ENCODE measurements around the gene CCDC88B.

CCDC88B gene

GRCh38 chr11:64352099-64352994 lies 12.3 kb downstream of the CCDC88B start:
- Histone ChIP-seq H3K27ac (peak overlapping the region in 7 of 11 experiments; percentile 12 to 66 (median 36); a peak in 11 of 22 replicates), H3K9me3 (replicated peaks in 1 of 11) (no peaks in the 10 kb centered on the region), H3K36me3 (no peaks in the 10 kb centered on the region), H3K4me1 (peaks cover 52 to 99% (median 92%) of the 10 kb centered on the region in 10 experiments), H3K4me2 (peak overlapping the region; percentile 52 to 99 (median 92)), H4K20me1 (peaks cover 0 to 27% (median 15%) of the 10 kb centered on the region in 11 experiments; a peak in 11 of 22 replicates), H3K9ac (peak overlapping the region in 8 of 11 experiments; percentile 28 to 66 (median 54); a peak in 14 of 22 replicates), H3K4me3 (peak overlapping the region in 5 of 10 experiments; percentile 5 to 44 (median 19); a peak in 8 of 20 replicates), H3K27me3 (peaks cover 0 to 45% (median 0%) of the 10 kb centered on the region in 11 experiments; a peak in 7 of 22 replicates)
- TF ChIP-seq Cebpa-rat (IDR thresholded peaks at IDR 0.05) = no peak

- H3K4me3 ChIP-seq = peak overlapping the region in 1 of 10 experiments; percentile 44; a peak in 1 of 20 replicates
- no peaks in the 10 kb centered on the region for H3K9me3 ChIP-seq (replicated peaks in 1 of 11)
- peaks cover 0 to 45% (median 0%) of the 10 kb centered on the region in 11 experiments; a peak in 7 of 22 replicates for H3K27me3 ChIP-seq
- H3K36me3 ChIP-seq = no peaks in the 10 kb centered on the region
- peak overlapping the region; percentile 52 to 99 (median 92) for H3K4me2 ChIP-seq
- H4K20me1 ChIP-seq = peaks cover 0 to 27% (median 15%) of the 10 kb centered on the region in 11 experiments; a peak in 11 of 22 replicates
- no peak for TF ChIP-seq Cebpa-rat (IDR thresholded peaks at IDR 0.05)
- H3K9ac ChIP-seq = peak overlapping the region in 7 of 11 experiments; percentile 28 to 66 (median 56); a peak in 7 of 22 replicates
- peak overlapping the region in 1 of 11 experiments; percentile 66; a peak in 3 of 22 replicates for H3K27ac ChIP-seq
- peaks cover 60 to 99% (median 96%) of the 10 kb centered on the region in 10 experiments for H3K4me1 ChIP-seq
Observed at GRCh38 chr11:64352995-64353714, 13.2 kb downstream of the CCDC88B start.

- Histone ChIP-seq H3K4me2 (peak overlapping the region in 9 of 11 experiments; percentile 79 to 99 (median 94); a peak in 19 of 22 replicates), H4K20me1 (peaks cover 0 to 31% (median 15%) of the 10 kb centered on the region in 11 experiments; a peak in 11 of 22 replicates), H3K27ac (no peak overlapping the region), H3K36me3 (no peaks in the 10 kb centered on the region), H3K27me3 (peaks cover 0 to 45% (median 0%) of the 10 kb centered on the region in 11 experiments; a peak in 7 of 22 replicates), H3K9ac (peak overlapping the region in 3 of 11 experiments; percentile 14 to 61 (median 56); a peak in 5 of 22 replicates), H3K4me3 (no peak overlapping the region), H3K4me1 (peaks cover 66 to 99% (median 96%) of the 10 kb centered on the region in 10 experiments), H3K9me3 (replicated peaks in 1 of 11) (no peaks in the 10 kb centered on the region)
- TF ChIP-seq Cebpa-rat (IDR thresholded peaks at IDR 0.05) = no peak
Observed at GRCh38 chr11:64353715-64354506, 13.9 kb downstream of the CCDC88B start.

GRCh38 chr11:64355078-64355940 lies 15.3 kb downstream of the CCDC88B start:
- peaks cover 76 to 99% (median 96%) of the 10 kb centered on the region in 10 experiments for H3K4me1 ChIP-seq
- H3K9me3 ChIP-seq (replicated peaks in 1 of 11) = no peaks in the 10 kb centered on the region
- H3K4me3 ChIP-seq = peak overlapping the region in 5 of 10 experiments; percentile 6 to 45 (median 28); a peak in 7 of 20 replicates
- TF ChIP-seq Cebpa-rat (IDR thresholded peaks at IDR 0.05) = no peak
- H3K27ac ChIP-seq = peak overlapping the region in 9 of 11 experiments; percentile 43 to 65 (median 57); a peak in 17 of 22 replicates
- peaks cover 0 to 41% (median 21%) of the 10 kb centered on the region in 11 experiments; a peak in 14 of 22 replicates for H4K20me1 ChIP-seq
- peaks cover 0 to 36% (median 0%) of the 10 kb centered on the region in 11 experiments; a peak in 7 of 22 replicates for H3K27me3 ChIP-seq
- no peaks in the 10 kb centered on the region for H3K36me3 ChIP-seq
- H3K4me2 ChIP-seq = peak overlapping the region; percentile 58 to 90 (median 80)
- H3K9ac ChIP-seq = peak overlapping the region; percentile 1 to 70 (median 44); a peak in 15 of 22 replicates

- Histone ChIP-seq H3K4me1 (peaks cover 72 to 98% (median 92%) of the 10 kb centered on the region in 10 experiments), H3K4me3 (no peak overlapping the region), H3K36me3 (peaks cover 6 to 11% (median 10%) of the 10 kb centered on the region in 11 experiments; a peak in 21 of 22 replicates), H3K4me2 (peak overlapping the region; percentile 93 to 100 (median 99)), H3K9me3 (replicated peaks in 1 of 11) (no peaks in the 10 kb centered on the region), H3K9ac (peak overlapping the region in 6 of 11 experiments; percentile 15 to 85 (median 84); a peak in 9 of 22 replicates), H3K27ac (peak overlapping the region in 8 of 11 experiments; percentile 2 to 44 (median 20); a peak in 7 of 22 replicates), H3K27me3 (peaks cover 0 to 22% (median 0%) of the 10 kb centered on the region in 11 experiments; a peak in 7 of 22 replicates), H4K20me1 (peaks cover 0 to 40% (median 16%) of the 10 kb centered on the region in 11 experiments; a peak in 14 of 22 replicates)
- TF ChIP-seq Cebpa-rat (IDR thresholded peaks at IDR 0.05) = no peak
Observed at GRCh38 chr11:64356498-64357411, 16.8 kb downstream of the CCDC88B start.

GRCh38 chr11:64357446-64357845 lies 17.4 kb downstream of the CCDC88B start:
- H3K27me3 ChIP-seq = peaks cover 0 to 15% (median 0%) of the 10 kb centered on the region in 11 experiments; a peak in 6 of 22 replicates
- no peak for TF ChIP-seq Cebpa-rat (IDR thresholded peaks at IDR 0.05)
- peak overlapping the region in 2 of 10 experiments; percentile 8 to 84; a peak in 1 of 20 replicates for H3K4me3 ChIP-seq
- peaks cover 0 to 36% (median 15%) of the 10 kb centered on the region in 11 experiments; a peak in 12 of 22 replicates for H4K20me1 ChIP-seq
- H3K4me1 ChIP-seq = peaks cover 65 to 95% (median 85%) of the 10 kb centered on the region in 10 experiments
- H3K4me2 ChIP-seq = peak overlapping the region; percentile 93 to 100 (median 99)
- peak overlapping the region in 6 of 11 experiments; percentile 2 to 44 (median 12); a peak in 6 of 22 replicates for H3K27ac ChIP-seq
- H3K9ac ChIP-seq = peak overlapping the region in 7 of 11 experiments; percentile 15 to 85 (median 84); a peak in 13 of 22 replicates
- H3K9me3 ChIP-seq (replicated peaks in 1 of 11) = no peaks in the 10 kb centered on the region
- H3K36me3 ChIP-seq = peaks cover 13 to 18% (median 17%) of the 10 kb centered on the region in 11 experiments
